ENCODE results near the gene ARID1B.
"Not testable (repeated sequence)": the region's sequence is repeated elsewhere in the genome, so short reads cannot be mapped to it uniquely, and the experiment has no call there.

ARID1B gene

GRCh38 chr6:157145656-157146285 is 368.6 kb downstream of the ARID1B start:
- DNase-seq, result no peak

- not testable (repeated sequence) for DNase-seq
Measured at GRCh38 chr6:157147054-157148026, 370.2 kb downstream of the ARID1B start.

GRCh38 chr6:157148391-157149323 is 371.5 kb downstream of the ARID1B start:
- DNase-seq, result peak; percentile 47

GRCh38 chr6:157150076-157150475 is 372.9 kb downstream of the ARID1B start:
- DNase-seq, result no peak

GRCh38 chr6:157151029-157151428 is 373.9 kb downstream of the ARID1B start:
- DNase-seq, result no peak

- no peak for DNase-seq
Measured at GRCh38 chr6:157151989-157152388, 374.8 kb downstream of the ARID1B start.

GRCh38 chr6:157152556-157152955 is 375.4 kb downstream of the ARID1B start:
- DNase-seq, result no peak

- DNase-seq, result no peak
Measured at GRCh38 chr6:157155804-157156203, 378.6 kb downstream of the ARID1B start.

GRCh38 chr6:157157258-157157657 is 380.1 kb downstream of the ARID1B start:
- no peak for DNase-seq

- no peak for DNase-seq
Measured at GRCh38 chr6:157158456-157158855, 381.3 kb downstream of the ARID1B start.

GRCh38 chr6:157158897-157159296 is 381.7 kb downstream of the ARID1B start:
- DNase-seq, result no peak

GRCh38 chr6:157159348-157159747 is 382.2 kb downstream of the ARID1B start:
- DNase-seq, result no peak

GRCh38 chr6:157161912-157162311 is 384.7 kb downstream of the ARID1B start:
- no peak for DNase-seq

GRCh38 chr6:157162766-157163433 is 385.7 kb downstream of the ARID1B start:
- no peak for DNase-seq

- no peak for DNase-seq
Measured at GRCh38 chr6:157163434-157164159, 386.4 kb downstream of the ARID1B start.

- DNase-seq, result no peak
Measured at GRCh38 chr6:157164972-157165371, 387.8 kb downstream of the ARID1B start.

GRCh38 chr6:157166784-157167183 is 389.6 kb downstream of the ARID1B start:
- no peak for DNase-seq

- no peak for DNase-seq
Measured at GRCh38 chr6:157167837-157168236, 390.7 kb downstream of the ARID1B start.

GRCh38 chr6:157168471-157168870 is 391.3 kb downstream of the ARID1B start:
- DNase-seq, result no peak

- no peak for DNase-seq
Measured at GRCh38 chr6:157169226-157169625, 392.0 kb downstream of the ARID1B start.

GRCh38 chr6:157169656-157170055 is 392.5 kb downstream of the ARID1B start:
- DNase-seq, result no peak

GRCh38 chr6:157170535-157170934 is 393.4 kb downstream of the ARID1B start:
- DNase-seq, result no peak
